ENCODE results near the gene ASAP3. TPM values are rescaled to one million over a fixed set of nuclear protein-coding genes. Genes with fewer than 3 reads are reported as not detected.

The ASAP3 gene
- total RNA-seq (2021) (64.5 to 71.2 TPM (median 70.3 TPM) in 3 replicates), Bru-seq, nascent RNA (percentile 69 among the genes with signal in this experiment)
- long read RNA-seq, experiment 1, full-length matches to known transcripts, result 173 of 296 reads
- long read RNA-seq, experiment 1, partial matches to known transcripts, result 41 of 296 reads
- long read RNA-seq, experiment 1, other reads (novel, unspliced or antisense), result 82 of 296 reads
- long read RNA-seq, experiment 2, full-length matches to known transcripts, result 18 of 54 reads
- long read RNA-seq, experiment 2, partial matches to known transcripts, result 19 of 54 reads
- long read RNA-seq, experiment 2, other reads (novel, unspliced or antisense), result 17 of 54 reads
- long read RNA-seq, experiment 3, partial matches to known transcripts, result 1 of 2 reads
- long read RNA-seq, experiment 3, other reads (novel, unspliced or antisense), result 1 of 2 reads

- H3K9me3 Mint-ChIP-seq, result no peaks in the 10 kb centered on the region
- H3K27me3 Mint-ChIP-seq (ENCODE audit: low read depth), result peaks cover 13% of the 10 kb centered on the region
- ChIA-PET POLR2A (interaction anchor here (0.5 to 3.0 kb wide), 10 partner anchors 13 to 456 kb away, joined by 3 to 13 read pairs (median 4); partner anchors contain the start of gene HNRNPR), CTCF (interaction anchor here (0.6 to 7.3 kb wide), 26 partner anchors 9 to 420 kb away, joined by 3 to 146 read pairs (median 4); partner anchors contain the start of genes E2F2, RPL11 and TCEA3)
- ATAC-seq, result peak; percentile 6
- DNase-seq (ENCODE audit: low spot score), result peak; percentile 76
- peak within 1 kb of the TSS; percentile 96 for H3K4me3 Mint-ChIP-seq
- H3K4me1 Mint-ChIP-seq, result peaks cover 50% of the 10 kb centered on the region
- peak within 1 kb of the TSS; percentile 98 for H3K27ac Mint-ChIP-seq
- H3K36me3 Mint-ChIP-seq, result no peaks in the 10 kb centered on the region
- TF ChIP-seq, protein P1, sequence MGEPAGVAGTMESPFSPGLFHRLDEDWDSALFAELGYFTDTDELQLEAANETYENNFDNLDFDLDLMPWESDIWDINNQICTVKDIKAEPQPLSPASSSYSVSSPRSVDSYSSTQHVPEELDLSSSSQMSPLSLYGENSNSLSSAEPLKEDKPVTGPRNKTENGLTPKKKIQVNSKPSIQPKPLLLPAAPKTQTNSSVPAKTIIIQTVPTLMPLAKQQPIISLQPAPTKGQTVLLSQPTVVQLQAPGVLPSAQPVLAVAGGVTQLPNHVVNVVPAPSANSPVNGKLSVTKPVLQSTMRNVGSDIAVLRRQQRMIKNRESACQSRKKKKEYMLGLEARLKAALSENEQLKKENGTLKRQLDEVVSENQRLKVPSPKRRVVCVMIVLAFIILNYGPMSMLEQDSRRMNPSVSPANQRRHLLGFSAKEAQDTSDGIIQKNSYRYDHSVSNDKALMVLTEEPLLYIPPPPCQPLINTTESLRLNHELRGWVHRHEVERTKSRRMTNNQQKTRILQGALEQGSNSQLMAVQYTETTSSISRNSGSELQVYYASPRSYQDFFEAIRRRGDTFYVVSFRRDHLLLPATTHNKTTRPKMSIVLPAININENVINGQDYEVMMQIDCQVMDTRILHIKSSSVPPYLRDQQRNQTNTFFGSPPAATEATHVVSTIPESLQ (CRISPR knock-in tag; IDR thresholded peaks at IDR 0.05), result no peak
- TF ChIP-seq SOX15 (CRISPR knock-in tag; IDR thresholded peaks at IDR 0.05) (no peak), ZNF671 (CRISPR knock-in tag; IDR thresholded peaks at IDR 0.05) (no peak), FOXK1 (CRISPR knock-in tag; IDR thresholded peaks at IDR 0.05) (0 out of 2 replicates have a peak, but pooled peaks have one; percentile 11), ETV6 (CRISPR knock-in tag; IDR thresholded peaks at IDR 0.05) (peak; percentile 31; the same call in 1 of the 2 replicates), ZMAT4 (CRISPR knock-in tag; IDR thresholded peaks at IDR 0.05) (no peak), USF2 (CRISPR knock-in tag; IDR thresholded peaks at IDR 0.05) (no peak), ATF1 (CRISPR knock-in tag; IDR thresholded peaks at IDR 0.05) (no peak), ZNF396 (CRISPR knock-in tag; IDR thresholded peaks at IDR 0.05; ENCODE audit: borderline replicate concordance) (no peak), ZBTB21 (CRISPR knock-in tag; IDR thresholded peaks at IDR 0.05; ENCODE audit: borderline replicate concordance) (no peak), NR3C1 (CRISPR knock-in tag; conservative IDR thresholded peaks at IDR 0.05; ENCODE audit: low read depth) (no peak), PRRX2 (CRISPR knock-in tag; IDR thresholded peaks at IDR 0.05) (no peak), GABPB1 (CRISPR knock-in tag; IDR thresholded peaks at IDR 0.05) (no peak)
- TF ChIP-seq, protein P2, sequence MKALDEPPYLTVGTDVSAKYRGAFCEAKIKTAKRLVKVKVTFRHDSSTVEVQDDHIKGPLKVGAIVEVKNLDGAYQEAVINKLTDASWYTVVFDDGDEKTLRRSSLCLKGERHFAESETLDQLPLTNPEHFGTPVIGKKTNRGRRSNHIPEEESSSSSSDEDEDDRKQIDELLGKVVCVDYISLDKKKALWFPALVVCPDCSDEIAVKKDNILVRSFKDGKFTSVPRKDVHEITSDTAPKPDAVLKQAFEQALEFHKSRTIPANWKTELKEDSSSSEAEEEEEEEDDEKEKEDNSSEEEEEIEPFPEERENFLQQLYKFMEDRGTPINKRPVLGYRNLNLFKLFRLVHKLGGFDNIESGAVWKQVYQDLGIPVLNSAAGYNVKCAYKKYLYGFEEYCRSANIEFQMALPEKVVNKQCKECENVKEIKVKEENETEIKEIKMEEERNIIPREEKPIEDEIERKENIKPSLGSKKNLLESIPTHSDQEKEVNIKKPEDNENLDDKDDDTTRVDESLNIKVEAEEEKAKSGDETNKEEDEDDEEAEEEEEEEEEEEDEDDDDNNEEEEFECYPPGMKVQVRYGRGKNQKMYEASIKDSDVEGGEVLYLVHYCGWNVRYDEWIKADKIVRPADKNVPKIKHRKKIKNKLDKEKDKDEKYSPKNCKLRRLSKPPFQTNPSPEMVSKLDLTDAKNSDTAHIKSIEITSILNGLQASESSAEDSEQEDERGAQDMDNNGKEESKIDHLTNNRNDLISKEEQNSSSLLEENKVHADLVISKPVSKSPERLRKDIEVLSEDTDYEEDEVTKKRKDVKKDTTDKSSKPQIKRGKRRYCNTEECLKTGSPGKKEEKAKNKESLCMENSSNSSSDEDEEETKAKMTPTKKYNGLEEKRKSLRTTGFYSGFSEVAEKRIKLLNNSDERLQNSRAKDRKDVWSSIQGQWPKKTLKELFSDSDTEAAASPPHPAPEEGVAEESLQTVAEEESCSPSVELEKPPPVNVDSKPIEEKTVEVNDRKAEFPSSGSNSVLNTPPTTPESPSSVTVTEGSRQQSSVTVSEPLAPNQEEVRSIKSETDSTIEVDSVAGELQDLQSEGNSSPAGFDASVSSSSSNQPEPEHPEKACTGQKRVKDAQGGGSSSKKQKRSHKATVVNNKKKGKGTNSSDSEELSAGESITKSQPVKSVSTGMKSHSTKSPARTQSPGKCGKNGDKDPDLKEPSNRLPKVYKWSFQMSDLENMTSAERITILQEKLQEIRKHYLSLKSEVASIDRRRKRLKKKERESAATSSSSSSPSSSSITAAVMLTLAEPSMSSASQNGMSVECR (CRISPR knock-in tag; IDR thresholded peaks at IDR 0.05; ENCODE audit: borderline replicate concordance), result peak; percentile 64; the same call in 1 of the 2 replicates
- TF ChIP-seq, protein P3, sequence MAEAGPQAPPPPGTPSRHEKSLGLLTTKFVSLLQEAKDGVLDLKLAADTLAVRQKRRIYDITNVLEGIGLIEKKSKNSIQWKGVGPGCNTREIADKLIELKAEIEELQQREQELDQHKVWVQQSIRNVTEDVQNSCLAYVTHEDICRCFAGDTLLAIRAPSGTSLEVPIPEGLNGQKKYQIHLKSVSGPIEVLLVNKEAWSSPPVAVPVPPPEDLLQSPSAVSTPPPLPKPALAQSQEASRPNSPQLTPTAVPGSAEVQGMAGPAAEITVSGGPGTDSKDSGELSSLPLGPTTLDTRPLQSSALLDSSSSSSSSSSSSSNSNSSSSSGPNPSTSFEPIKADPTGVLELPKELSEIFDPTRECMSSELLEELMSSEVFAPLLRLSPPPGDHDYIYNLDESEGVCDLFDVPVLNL (CRISPR knock-in tag; IDR thresholded peaks at IDR 0.05; ENCODE audit: borderline replicate concordance, low read depth), result 0 out of 2 replicates have a peak, but pooled peaks have one; percentile 33
- TF ChIP-seq, protein P4, sequence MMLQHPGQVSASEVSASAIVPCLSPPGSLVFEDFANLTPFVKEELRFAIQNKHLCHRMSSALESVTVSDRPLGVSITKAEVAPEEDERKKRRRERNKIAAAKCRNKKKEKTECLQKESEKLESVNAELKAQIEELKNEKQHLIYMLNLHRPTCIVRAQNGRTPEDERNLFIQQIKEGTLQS (CRISPR knock-in tag; conservative IDR thresholded peaks at IDR 0.05), result no peak
- TF ChIP-seq, protein P5, sequence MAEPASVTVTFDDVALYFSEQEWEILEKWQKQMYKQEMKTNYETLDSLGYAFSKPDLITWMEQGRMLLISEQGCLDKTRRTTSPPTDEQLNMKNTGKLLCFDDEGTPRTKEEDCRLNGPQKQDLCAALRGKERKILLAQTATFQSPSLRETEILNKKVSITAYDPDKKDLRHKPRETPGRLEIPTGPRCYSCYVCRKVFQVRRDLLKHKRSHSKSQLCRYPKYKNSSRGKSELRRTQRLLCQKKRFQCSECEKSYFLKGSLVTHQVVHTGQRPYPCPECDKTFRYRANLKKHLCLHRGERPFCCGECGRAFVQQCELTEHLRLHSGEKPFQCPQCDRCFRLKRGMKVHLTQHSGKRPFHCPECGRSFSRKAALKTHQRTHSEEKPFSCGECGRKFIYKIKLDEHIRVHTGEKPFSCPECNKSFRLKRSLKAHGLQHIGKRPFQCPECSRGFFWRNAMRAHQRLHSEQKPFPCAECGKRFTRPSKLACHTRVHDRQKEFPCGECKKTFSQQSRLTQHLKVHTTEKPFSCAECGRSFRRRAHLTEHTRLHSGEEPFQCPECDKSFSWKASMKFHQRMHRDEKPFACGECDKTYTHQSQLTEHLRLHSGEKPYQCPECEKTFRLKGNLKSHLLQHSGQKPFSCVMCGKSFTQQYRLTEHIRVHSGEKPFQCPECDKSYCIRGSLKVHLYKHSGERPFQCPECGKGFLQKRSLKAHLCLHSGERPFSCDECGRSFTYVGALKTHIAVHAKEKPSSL (CRISPR knock-in tag; conservative IDR thresholded peaks at IDR 0.05), result no peak
- TF ChIP-seq, protein P6, sequence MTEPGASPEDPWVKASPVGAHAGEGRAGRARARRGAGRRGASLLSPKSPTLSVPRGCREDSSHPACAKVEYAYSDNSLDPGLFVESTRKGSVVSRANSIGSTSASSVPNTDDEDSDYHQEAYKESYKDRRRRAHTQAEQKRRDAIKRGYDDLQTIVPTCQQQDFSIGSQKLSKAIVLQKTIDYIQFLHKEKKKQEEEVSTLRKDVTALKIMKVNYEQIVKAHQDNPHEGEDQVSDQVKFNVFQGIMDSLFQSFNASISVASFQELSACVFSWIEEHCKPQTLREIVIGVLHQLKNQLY (CRISPR knock-in tag; IDR thresholded peaks at IDR 0.05), result no peak
- TF ChIP-seq, protein P7, sequence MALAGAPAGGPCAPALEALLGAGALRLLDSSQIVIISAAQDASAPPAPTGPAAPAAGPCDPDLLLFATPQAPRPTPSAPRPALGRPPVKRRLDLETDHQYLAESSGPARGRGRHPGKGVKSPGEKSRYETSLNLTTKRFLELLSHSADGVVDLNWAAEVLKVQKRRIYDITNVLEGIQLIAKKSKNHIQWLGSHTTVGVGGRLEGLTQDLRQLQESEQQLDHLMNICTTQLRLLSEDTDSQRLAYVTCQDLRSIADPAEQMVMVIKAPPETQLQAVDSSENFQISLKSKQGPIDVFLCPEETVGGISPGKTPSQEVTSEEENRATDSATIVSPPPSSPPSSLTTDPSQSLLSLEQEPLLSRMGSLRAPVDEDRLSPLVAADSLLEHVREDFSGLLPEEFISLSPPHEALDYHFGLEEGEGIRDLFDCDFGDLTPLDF (CRISPR knock-in tag; IDR thresholded peaks at IDR 0.05), result no peak
These were observed at the start of gene ASAP3 for GRCh38 chr1:23483321-23484252. Gene ASAP3 (minus strand): TSS chr1:23484179. CDS start chr1:23484133, 46 bp downstream.

Measured in WTC11 (cell line).